GM18502 (cell line): ENCODE results near the gene SMC4.

Experiments used
- ATAC-seq: cut with Tn5 transposase; IDR thresholded peaks from one replicate; pipeline ENCODE4 v1.9.1; 2021; ENCODE audit warnings: mild to moderate bottlenecking; ENCODE audit not compliant: unreplicated experiment, poor library complexity

Gene SMC4

DNA sequence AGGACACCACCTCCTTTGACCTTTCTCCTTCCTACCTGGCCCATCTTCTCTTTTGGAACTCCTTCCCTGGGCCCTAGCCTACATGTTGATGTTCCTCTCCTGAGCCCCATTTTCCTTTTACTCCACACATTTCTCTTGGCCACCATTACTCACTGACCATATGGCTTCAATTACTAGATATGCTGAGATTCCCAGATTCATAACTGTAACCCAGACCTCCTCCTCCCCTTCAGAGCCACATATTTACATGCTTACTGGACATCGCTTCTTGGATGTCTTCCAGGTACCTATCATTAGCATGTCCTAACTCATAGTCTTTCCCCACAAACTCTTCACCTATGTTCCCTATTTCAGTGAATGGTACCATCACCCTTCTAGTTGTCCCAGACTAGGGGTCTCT is 74.5 kb downstream of the SMC4 start:
- ATAC-seq: no peak

DNA sequence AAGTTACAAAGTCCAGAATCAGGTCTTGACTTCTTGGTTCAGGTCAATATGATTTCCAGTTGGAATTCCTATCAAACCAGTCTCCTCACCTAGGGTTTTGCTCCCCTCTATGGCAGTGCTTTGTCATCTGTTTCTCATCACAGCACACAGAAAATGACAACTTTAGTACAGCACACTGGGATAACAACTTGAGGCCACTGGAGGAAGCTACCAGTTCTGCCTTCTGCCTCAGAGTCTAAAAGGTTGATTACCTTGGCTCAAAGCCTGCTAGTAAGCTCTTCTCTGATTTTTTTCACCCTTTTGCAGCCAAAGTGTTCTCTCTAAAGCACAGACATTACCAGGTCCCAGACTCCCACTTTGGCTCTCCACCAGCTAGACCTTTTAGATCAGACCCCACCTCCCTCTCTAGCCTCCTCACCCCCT is 75.0 kb downstream of the SMC4 start:
- ATAC-seq: no peak

DNA sequence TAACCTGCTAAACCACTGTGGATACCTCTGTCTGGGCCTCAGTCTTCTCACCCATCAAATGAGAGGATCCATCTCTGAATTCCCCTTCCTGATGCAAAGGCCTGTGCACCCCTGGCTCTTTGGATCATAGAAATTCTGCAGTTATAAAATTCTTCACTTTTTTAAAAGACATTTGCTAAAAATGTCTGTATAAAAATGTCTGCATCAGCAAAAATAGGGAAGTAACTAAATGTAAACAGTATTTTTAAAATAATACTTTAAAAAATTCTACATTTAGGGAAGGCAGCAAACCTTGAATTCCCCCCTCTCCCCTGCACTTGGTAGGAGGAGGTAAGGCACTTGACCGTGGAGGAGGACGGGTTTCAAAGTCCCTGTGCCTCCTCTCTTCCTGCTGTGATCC is 75.7 kb downstream of the SMC4 start:
- ATAC-seq: no peak

DNA sequence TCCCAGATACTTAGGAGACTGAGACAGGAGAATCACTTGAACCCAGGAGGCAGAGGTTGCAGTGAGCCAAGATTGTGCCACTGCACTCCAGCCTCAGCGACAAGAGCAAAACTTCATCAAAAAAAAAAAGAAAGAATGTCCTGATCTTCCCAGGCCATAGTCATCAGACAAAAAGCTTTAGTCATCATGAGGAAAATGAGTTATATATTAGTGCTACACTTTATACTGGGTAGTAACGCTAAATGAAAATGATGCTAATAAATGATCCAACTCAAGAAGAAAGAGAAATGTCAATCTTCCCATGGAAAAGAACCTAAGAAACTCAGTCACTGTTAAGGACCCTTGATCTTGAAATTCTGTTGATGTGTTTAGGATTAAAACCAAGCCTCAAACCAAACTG is 76.4 kb downstream of the SMC4 start:
- no peak for ATAC-seq

DNA sequence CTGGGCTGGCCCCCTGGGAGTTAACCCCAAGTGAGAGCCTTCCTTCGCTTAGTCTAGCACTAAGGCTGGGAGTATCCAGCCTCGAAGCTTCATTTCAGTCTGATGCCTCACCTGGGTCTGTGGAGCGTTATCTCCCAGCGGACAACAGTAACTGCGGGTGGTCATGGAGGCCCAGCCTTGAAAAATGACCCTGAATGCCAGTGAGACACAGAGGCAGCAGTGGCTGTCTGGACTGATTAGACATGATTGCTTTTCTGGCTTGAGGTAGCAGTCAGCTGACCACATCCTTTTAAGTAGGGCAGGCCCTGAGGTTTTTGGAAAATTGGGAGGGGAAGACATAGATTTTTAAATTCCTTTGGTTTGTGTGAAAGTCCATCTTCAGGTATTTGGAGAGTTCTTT is 78.3 kb downstream of the SMC4 start:
- no peak for ATAC-seq

DNA sequence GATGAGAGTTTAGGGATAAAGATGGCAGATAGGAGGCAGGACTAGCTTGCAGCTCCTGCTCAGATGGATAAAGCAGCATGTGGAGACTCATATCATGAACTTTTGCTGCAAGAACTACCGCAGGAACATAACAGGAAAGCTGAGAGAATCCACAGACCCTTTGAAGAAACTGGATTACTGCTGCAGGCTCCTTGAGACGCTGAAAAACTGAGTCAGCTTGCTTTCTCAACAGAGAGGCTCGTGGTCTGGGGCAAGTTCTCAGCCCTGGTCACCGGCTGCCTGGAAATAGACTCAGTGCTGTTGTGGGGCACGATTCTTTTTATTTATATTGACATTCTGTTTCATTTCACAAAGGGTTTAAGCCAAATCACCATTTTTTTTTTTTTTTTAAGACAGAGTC is 78.9 kb downstream of the SMC4 start:
- no peak for ATAC-seq

DNA sequence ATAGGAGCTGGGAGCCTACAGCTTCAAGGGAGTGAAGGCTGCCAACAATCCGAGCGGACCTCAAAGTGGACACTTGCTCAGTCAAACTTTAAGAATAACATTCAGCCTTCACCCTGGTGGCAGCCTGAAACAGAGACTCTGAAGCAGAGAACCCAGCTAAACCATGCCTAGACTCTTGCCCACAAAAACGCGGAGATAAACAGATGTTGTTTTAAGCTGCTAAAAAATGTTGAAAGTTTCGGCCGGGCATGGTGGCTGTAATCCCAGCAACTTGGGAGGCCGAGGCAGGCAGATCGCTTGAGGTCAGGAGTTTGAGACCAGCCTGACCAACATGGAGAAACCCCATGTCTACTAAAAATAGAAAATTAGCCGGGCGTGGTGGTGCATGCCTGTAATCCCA is 79.9 kb downstream of the SMC4 start:
- no peak for ATAC-seq

DNA sequence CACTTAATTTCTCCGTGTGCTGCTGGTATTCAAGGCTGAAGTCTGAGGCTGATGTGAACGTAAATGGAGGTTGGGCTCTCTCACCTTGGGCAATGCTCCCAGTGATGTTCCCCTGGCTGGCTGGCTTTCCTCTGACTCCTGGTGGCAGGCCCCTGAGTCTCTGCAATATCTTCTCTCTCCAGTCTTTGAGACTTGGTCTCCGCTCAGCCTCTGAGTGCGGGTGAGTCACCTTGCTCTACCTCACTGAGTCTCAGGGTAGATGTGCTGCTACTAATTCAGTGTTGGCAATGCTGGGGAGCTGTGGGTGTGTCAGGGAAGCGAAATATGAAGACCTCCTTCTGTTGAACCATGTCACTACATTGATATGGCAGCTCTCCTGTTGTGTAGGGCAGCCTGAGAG is 81.5 kb downstream of the SMC4 start:
- ATAC-seq: no peak

DNA sequence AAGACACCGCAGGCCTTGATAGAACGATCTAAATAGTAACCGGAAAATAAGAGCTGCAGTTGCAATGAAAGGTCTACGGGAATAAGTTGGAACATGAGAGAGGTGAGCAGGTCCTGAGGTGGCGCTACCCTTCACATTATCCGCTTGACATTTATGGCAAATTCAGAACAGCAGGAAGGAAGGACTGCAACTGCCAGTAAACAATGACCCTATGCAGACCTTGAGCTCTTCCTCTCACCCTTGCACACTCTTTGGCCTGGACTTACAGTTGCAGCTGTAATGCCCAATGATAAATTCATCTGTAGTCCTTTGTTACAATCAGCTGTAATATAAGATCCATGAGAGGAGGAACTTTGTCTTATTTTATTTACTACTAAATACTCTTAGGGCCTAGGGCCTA is 82.4 kb downstream of the SMC4 start:
- ATAC-seq: no peak

DNA sequence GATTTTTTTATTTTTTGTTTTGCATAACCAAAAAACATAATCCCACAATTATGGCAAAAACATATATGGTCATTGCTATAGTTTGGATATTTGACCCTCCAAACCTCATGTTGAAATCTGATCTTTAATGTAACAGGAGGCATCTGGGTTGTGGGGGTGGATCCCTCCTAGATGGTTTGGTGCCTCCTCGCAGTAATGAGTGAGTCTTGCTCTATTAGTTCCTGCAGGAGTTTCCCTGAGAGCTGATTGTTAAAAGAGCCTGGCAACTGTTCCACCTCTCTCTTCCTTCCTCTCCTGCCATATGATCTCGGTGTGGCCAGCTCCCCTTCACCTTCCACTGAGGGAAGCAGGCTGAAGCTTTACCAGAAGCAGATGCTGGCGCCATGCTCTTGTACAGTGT is 83.3 kb downstream of the SMC4 start:
- ATAC-seq: no peak
